ENCODE measurements around the gene CCNY.
A peak's percentile ranks its signal among the peaks of the same experiment; 100 is the strongest.
"Not testable (repeated sequence)": the region's sequence is repeated elsewhere in the genome, so short reads cannot be mapped to it uniquely, and the experiment has no call there.

Gene CCNY

GRCh38 chr10:35511647-35512046 is 175.3 kb downstream of the CCNY start:
- Histone ChIP-seq H3K4me2 (ENCODE audit: insufficient read depth, low read length, poor library complexity, severe bottlenecking) (no peak overlapping the region), H3K4ac (ENCODE audit: low read length) (no peak overlapping the region), H2AFZ (ENCODE audit: low read length) (no peak overlapping the region), H3K27me3 (ENCODE audit: control insufficient read depth in 3 of 3, insufficient read depth in 3 of 3, low read depth in 1 of 3, low read length in 3 of 3) (no peaks in the 10 kb centered on the region), H3K4me1 (ENCODE audit: control insufficient read depth in 2 of 2, insufficient read depth in 1 of 2, low read depth in 1 of 2, low read length in 2 of 2) (peaks cover 0 to 3% of the 10 kb centered on the region in 2 donors), H3K79me1 (ENCODE audit: low read depth, low read length) (peaks cover 3% of the 10 kb centered on the region), H3K36me3 (replicated peaks in 1 of 2; ENCODE audit: control insufficient read depth in 2 of 2, insufficient read depth in 2 of 2, low read length in 2 of 2) (peaks cover 4 to 10% of the 10 kb centered on the region in 2 donors), H3K9me3 (replicated peaks in 1 of 2; ENCODE audit: control insufficient read depth in 2 of 2, insufficient read depth in 1 of 2, low read depth in 1 of 2, low read length in 2 of 2) (no peaks in the 10 kb centered on the region), H3K18ac (ENCODE audit: low read length) (no peak overlapping the region), H3K23ac (ENCODE audit: low read depth, low read length, poor library complexity) (no peak overlapping the region), H4K8ac (ENCODE audit: low read depth, low read length) (no peak overlapping the region), H3K4me3 (ENCODE audit: low read length in 2 of 2) (no peak overlapping the region), H2BK15ac (ENCODE audit: low read length) (no peak overlapping the region), H3K9ac (ENCODE audit: low read depth, low read length, poor library complexity) (no peak overlapping the region), H3K27ac (replicated peaks; ENCODE audit: low read length) (no peak overlapping the region), H3K14ac (ENCODE audit: low read length) (no peak overlapping the region), H2AK5ac (ENCODE audit: low read depth, low read length) (no peak overlapping the region), H2BK5ac (ENCODE audit: low read length) (no peak overlapping the region), H2BK12ac (ENCODE audit: low read length) (no peak overlapping the region), H2BK120ac (ENCODE audit: low read depth, low read length) (no peak overlapping the region), H4K91ac (ENCODE audit: low read depth, low read length, poor library complexity) (no peak overlapping the region)
- no CpG with 5 or more reads among the region's 8 CpGs for WGBS, 2 donors (ENCODE audit: extremely low coverage in 2 of 2, insufficient read length in 2 of 2, insufficient replicate concordance in 1 of 2)
- no peak for DNase-seq (ENCODE audit: low spot score)

GRCh38 chr10:35516102-35516670 is 179.9 kb downstream of the CCNY start:
- no peak overlapping the region for H2AFZ ChIP-seq (ENCODE audit: low read length)
- no peak overlapping the region for H3K4me3 ChIP-seq (ENCODE audit: low read length in 2 of 2)
- no CpG with 5 or more reads among the region's 2 CpGs for WGBS, 2 donors (ENCODE audit: extremely low coverage in 2 of 2, insufficient read length in 2 of 2, insufficient replicate concordance in 1 of 2)
- no peaks in the 10 kb centered on the region for H3K27me3 ChIP-seq (ENCODE audit: control insufficient read depth in 3 of 3, insufficient read depth in 3 of 3, low read depth in 1 of 3, low read length in 3 of 3)
- H3K14ac ChIP-seq (ENCODE audit: low read length), result no peak overlapping the region
- DNase-seq (ENCODE audit: low spot score), result no peak
- H3K9ac ChIP-seq (ENCODE audit: low read depth, low read length, poor library complexity), result no peak overlapping the region
- no peak overlapping the region for H2BK15ac ChIP-seq (ENCODE audit: low read length)
- no peak overlapping the region for H4K8ac ChIP-seq (ENCODE audit: low read depth, low read length)
- no peak overlapping the region for H2BK120ac ChIP-seq (ENCODE audit: low read depth, low read length)
- H3K4me2 ChIP-seq (ENCODE audit: insufficient read depth, low read length, poor library complexity, severe bottlenecking), result no peak overlapping the region
- H4K91ac ChIP-seq (ENCODE audit: low read depth, low read length, poor library complexity), result no peak overlapping the region
- no peak overlapping the region for H3K27ac ChIP-seq (replicated peaks; ENCODE audit: low read length)
- no peak overlapping the region for H2BK12ac ChIP-seq (ENCODE audit: low read length)
- H2BK5ac ChIP-seq (ENCODE audit: low read length), result no peak overlapping the region
- no peak overlapping the region for H2AK5ac ChIP-seq (ENCODE audit: low read depth, low read length)
- H3K4me1 ChIP-seq (ENCODE audit: control insufficient read depth in 2 of 2, insufficient read depth in 1 of 2, low read depth in 1 of 2, low read length in 2 of 2), result peaks cover 0 to 5% of the 10 kb centered on the region in 2 donors
- H3K18ac ChIP-seq (ENCODE audit: low read length), result no peak overlapping the region
- peaks cover 0 to 3% of the 10 kb centered on the region in 2 donors for H3K36me3 ChIP-seq (replicated peaks in 1 of 2; ENCODE audit: control insufficient read depth in 2 of 2, insufficient read depth in 2 of 2, low read length in 2 of 2)
- no peaks in the 10 kb centered on the region for H3K9me3 ChIP-seq (replicated peaks in 1 of 2; ENCODE audit: control insufficient read depth in 2 of 2, insufficient read depth in 1 of 2, low read depth in 1 of 2, low read length in 2 of 2)
- no peaks in the 10 kb centered on the region for H3K79me1 ChIP-seq (ENCODE audit: low read depth, low read length)
- H3K4ac ChIP-seq (ENCODE audit: low read length), result no peak overlapping the region
- H3K23ac ChIP-seq (ENCODE audit: low read depth, low read length, poor library complexity), result no peak overlapping the region

- no peak for DNase-seq (ENCODE audit: low spot score)
- Histone ChIP-seq H3K79me1 (ENCODE audit: low read depth, low read length) (no peaks in the 10 kb centered on the region), H2BK120ac (ENCODE audit: low read depth, low read length) (no peak overlapping the region), H3K4me2 (ENCODE audit: insufficient read depth, low read length, poor library complexity, severe bottlenecking) (no peak overlapping the region), H2BK12ac (ENCODE audit: low read length) (no peak overlapping the region), H3K36me3 (replicated peaks in 1 of 2; ENCODE audit: control insufficient read depth in 2 of 2, insufficient read depth in 2 of 2, low read length in 2 of 2) (no peaks in the 10 kb centered on the region), H2BK5ac (ENCODE audit: low read length) (no peak overlapping the region), H3K4ac (ENCODE audit: low read length) (no peak overlapping the region), H3K27me3 (ENCODE audit: control insufficient read depth in 3 of 3, insufficient read depth in 3 of 3, low read depth in 1 of 3, low read length in 3 of 3) (no peaks in the 10 kb centered on the region), H3K23ac (ENCODE audit: low read depth, low read length, poor library complexity) (no peak overlapping the region), H3K4me3 (ENCODE audit: low read length in 2 of 2) (peak overlapping the region in 1 of 2 donors; percentile 59), H2AK5ac (ENCODE audit: low read depth, low read length) (no peak overlapping the region), H3K4me1 (ENCODE audit: control insufficient read depth in 2 of 2, insufficient read depth in 1 of 2, low read depth in 1 of 2, low read length in 2 of 2) (peaks cover 0 to 5% of the 10 kb centered on the region in 2 donors), H4K8ac (ENCODE audit: low read depth, low read length) (no peak overlapping the region), H3K9ac (ENCODE audit: low read depth, low read length, poor library complexity) (no peak overlapping the region), H4K91ac (ENCODE audit: low read depth, low read length, poor library complexity) (no peak overlapping the region), H3K27ac (replicated peaks; ENCODE audit: low read length) (no peak overlapping the region), H3K14ac (ENCODE audit: low read length) (no peak overlapping the region), H2BK15ac (ENCODE audit: low read length) (no peak overlapping the region), H2AFZ (ENCODE audit: low read length) (no peak overlapping the region), H3K18ac (ENCODE audit: low read length) (no peak overlapping the region), H3K9me3 (replicated peaks in 1 of 2; ENCODE audit: control insufficient read depth in 2 of 2, insufficient read depth in 1 of 2, low read depth in 1 of 2, low read length in 2 of 2) (no peaks in the 10 kb centered on the region)
- WGBS, 2 donors (ENCODE audit: extremely low coverage in 2 of 2, insufficient read length in 2 of 2, insufficient replicate concordance in 1 of 2), result no CpG with 5 or more reads among the region's 11 CpGs
Observed at GRCh38 chr10:35517431-35518181, 181.3 kb downstream of the CCNY start.

GRCh38 chr10:35518187-35518586 is 181.9 kb downstream of the CCNY start:
- not testable (repeated sequence) for H3K4me2 ChIP-seq (ENCODE audit: insufficient read depth, low read length, poor library complexity, severe bottlenecking); H3K27ac ChIP-seq (replicated peaks; ENCODE audit: low read length); H3K27me3 ChIP-seq (ENCODE audit: control insufficient read depth in 3 of 3, insufficient read depth in 3 of 3, low read depth in 1 of 3, low read length in 3 of 3); H2BK5ac ChIP-seq (ENCODE audit: low read length); DNase-seq (ENCODE audit: low spot score); H3K9me3 ChIP-seq (replicated peaks in 1 of 2; ENCODE audit: control insufficient read depth in 2 of 2, insufficient read depth in 1 of 2, low read depth in 1 of 2, low read length in 2 of 2); H4K91ac ChIP-seq (ENCODE audit: low read depth, low read length, poor library complexity); H2BK12ac ChIP-seq (ENCODE audit: low read length); H3K36me3 ChIP-seq (replicated peaks in 1 of 2; ENCODE audit: control insufficient read depth in 2 of 2, insufficient read depth in 2 of 2, low read length in 2 of 2); H3K4ac ChIP-seq (ENCODE audit: low read length); H2AFZ ChIP-seq (ENCODE audit: low read length); H3K14ac ChIP-seq (ENCODE audit: low read length); H2BK15ac ChIP-seq (ENCODE audit: low read length); H4K8ac ChIP-seq (ENCODE audit: low read depth, low read length); H3K23ac ChIP-seq (ENCODE audit: low read depth, low read length, poor library complexity); H3K4me1 ChIP-seq (ENCODE audit: control insufficient read depth in 2 of 2, insufficient read depth in 1 of 2, low read depth in 1 of 2, low read length in 2 of 2); H3K9ac ChIP-seq (ENCODE audit: low read depth, low read length, poor library complexity); H3K79me1 ChIP-seq (ENCODE audit: low read depth, low read length); H3K4me3 ChIP-seq (ENCODE audit: low read length in 2 of 2); H2BK120ac ChIP-seq (ENCODE audit: low read depth, low read length); H2AK5ac ChIP-seq (ENCODE audit: low read depth, low read length); H3K18ac ChIP-seq (ENCODE audit: low read length)
- no CpG with 5 or more reads among the region's 1 CpG for WGBS, 2 donors (ENCODE audit: extremely low coverage in 2 of 2, insufficient read length in 2 of 2, insufficient replicate concordance in 1 of 2)
